Psoas muscle (tissue), 8 donors: ENCODE results near the gene RAC3. TPM values are rescaled to one million over a fixed set of nuclear protein-coding genes. Genes with fewer than 3 reads are reported as not detected.

Experiments
- ATAC-seq, 4 donors: fragments of 200-7000 bp; cut with Tn5 transposase; one replicate each; pipeline ENCODE4 v1.9.1; 2020; ENCODE audit warnings: moderate library complexity in 3 of 4, mild to moderate bottlenecking in 2 of 4
- DNase-seq, 2 donors: peaks; one replicate each; pipeline ENCODE4 v3.0.0-alpha.2; 2020
- H3K27ac ChIP-seq: fragments of 200-600 bp; one replicate; pipeline ENCODE4 v1.8.0; 2022
- H3K27me3 ChIP-seq, 3 donors: fragments of 200-600 bp in 1 of 3; one replicate each; pipeline versions ENCODE4 v1.6.1 to v1.8.0; 2013 to 2022; ENCODE audit warnings: low read length in 2 of 3, mild to moderate bottlenecking in 2 of 3, moderate library complexity in 1 of 3; ENCODE audit not compliant: insufficient read depth in 3 of 3
- H3K36me3 ChIP-seq, 2 donors: fragments of 200-600 bp in 1 of 2; one replicate each; pipeline versions ENCODE4 v1.6.1 to v1.8.0; 2013 to 2022; ENCODE audit warnings: low read depth in 1 of 2, mild to moderate bottlenecking in 1 of 2, moderate library complexity in 1 of 2; ENCODE audit not compliant: insufficient read depth in 1 of 2
- H3K4me1 ChIP-seq: fragments of 200-600 bp; one replicate; pipeline ENCODE4 v1.8.0; 2022
- H3K4me3 ChIP-seq: fragments of 200-600 bp; one replicate; pipeline ENCODE4 v1.8.0; 2022; ENCODE audit warnings: mild to moderate bottlenecking
- H3K9me3 ChIP-seq: fragments of 200-600 bp; one replicate; pipeline ENCODE4 v1.8.0; 2022
- WGBS, 3 donors: extraction: QIAGEN DNeasy Blood & Tissue Kit; methylation state at CpG; one replicate each; pipeline versions ENCODE4 v1.1.6 to v1.1.7; 2013; 5-methylcytosine and 5-hydroxymethylcytosine counted together
- intact Hi-C, 2 donors: fragments of 100-400 bp; cut with DNase I; formaldehyde crosslinking; loops; one replicate each; pipeline versions ENCODE4 v1.11.0 to v1.14.2; 2022
- polyA plus RNA-seq, 3 donors: library from polyadenylated mRNA; stranded (reverse); fragments of 200-250 nt; gene quantifications; one replicate each; pipeline ENCODE4 v1.2.3, GENCODE V29; 2013
- total RNA-seq, 4 donors: library from RNA; stranded (reverse); fragmentation: NEBNext Ultra II Directional in 2 of 4; extraction: Animal tissue kit (Norgen Biotek cat#: 25700) in 2 of 4; gene quantifications; one replicate each; pipeline versions ENCODE4 v1.2.1 to v1.2.4, GENCODE V29; 2021 to 2023
- TF ChIP-seq, protein P1 (sequence below): fragments of 200-600 bp; IDR thresholded peaks from one replicate; pipeline ENCODE4 v1.8.0; 2022; ENCODE audit warnings: antibody characterized with exemption
- donor health status: healthy with polysubstance abuse.
- donor health status: DM: no; HTN: no; CAD: no; lungs with moderate emphysema.
- donor health status: Bipolar disorder and iron deficiency.
- donor health status: healthy.
- donor health status: DM: yes; HTN: yes; CAD: no.
- donor health status: DM: no; HTN: no; CAD: no.
- donor health status: DM: no; HTN: no; CAD: no.
- donor health status: DM: yes; HTN: yes; CAD: no.

The RAC3 gene
- total and polyA plus RNA-seq, 7 donors, result 0.05 to 0.83 TPM; not detected in 5

DNA sequence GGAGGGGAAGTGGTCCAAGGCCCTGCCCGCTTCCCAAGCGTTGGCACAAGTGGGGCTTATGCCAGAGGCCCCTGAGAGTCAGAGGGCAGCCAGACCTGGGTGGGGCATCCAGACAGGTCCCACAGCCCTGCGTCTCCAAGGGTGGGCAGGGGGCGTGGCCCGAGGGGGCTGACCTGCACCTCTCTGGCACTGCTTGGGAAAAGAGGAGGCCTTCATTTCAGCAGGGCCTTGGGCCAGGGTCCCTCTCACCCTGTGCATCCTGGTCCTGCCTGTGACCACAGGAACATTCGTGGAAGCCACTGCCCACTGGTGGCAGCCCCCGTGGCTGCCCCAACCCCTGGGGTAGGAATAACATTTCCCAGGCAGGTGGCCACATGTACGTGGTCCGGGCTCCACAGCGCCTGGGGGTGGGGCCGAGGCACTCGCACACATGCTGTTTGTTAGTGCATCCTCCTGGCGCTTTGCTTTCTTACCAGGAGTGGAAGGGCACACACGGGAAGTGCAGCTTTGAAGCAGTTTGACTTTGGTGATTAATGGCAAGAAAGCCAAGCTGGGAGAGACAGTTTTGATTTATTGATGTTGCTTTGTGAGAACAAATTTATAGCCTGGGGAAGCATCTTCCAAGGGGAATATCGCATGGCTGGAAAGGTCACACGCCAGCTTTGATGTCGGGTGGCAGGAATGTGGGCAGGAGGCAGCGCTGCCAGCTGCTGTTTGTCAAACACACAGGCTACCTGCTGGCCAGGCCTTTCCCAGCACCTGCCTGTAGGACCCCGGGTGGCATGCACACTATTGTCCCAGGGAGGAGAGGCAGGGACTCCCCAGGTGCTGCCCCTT, 13.1 kb upstream of the RAC3 start:
- no peak for DNase-seq
- Histone ChIP-seq H3K4me3 (no peak overlapping the region), H3K27ac (peak overlapping the region; percentile 65), H3K4me1 (peaks cover 37% of the 10 kb centered on the region), H3K27me3 (no peaks in the 10 kb centered on the region), H3K9me3 (no peaks in the 10 kb centered on the region), H3K36me3 (peaks cover 0 to 3% of the 10 kb centered on the region in 2 donors)
- TF ChIP-seq, protein P1, sequence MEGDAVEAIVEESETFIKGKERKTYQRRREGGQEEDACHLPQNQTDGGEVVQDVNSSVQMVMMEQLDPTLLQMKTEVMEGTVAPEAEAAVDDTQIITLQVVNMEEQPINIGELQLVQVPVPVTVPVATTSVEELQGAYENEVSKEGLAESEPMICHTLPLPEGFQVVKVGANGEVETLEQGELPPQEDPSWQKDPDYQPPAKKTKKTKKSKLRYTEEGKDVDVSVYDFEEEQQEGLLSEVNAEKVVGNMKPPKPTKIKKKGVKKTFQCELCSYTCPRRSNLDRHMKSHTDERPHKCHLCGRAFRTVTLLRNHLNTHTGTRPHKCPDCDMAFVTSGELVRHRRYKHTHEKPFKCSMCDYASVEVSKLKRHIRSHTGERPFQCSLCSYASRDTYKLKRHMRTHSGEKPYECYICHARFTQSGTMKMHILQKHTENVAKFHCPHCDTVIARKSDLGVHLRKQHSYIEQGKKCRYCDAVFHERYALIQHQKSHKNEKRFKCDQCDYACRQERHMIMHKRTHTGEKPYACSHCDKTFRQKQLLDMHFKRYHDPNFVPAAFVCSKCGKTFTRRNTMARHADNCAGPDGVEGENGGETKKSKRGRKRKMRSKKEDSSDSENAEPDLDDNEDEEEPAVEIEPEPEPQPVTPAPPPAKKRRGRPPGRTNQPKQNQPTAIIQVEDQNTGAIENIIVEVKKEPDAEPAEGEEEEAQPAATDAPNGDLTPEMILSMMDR, result no peak
- intact Hi-C loops, result loop anchor here in 1 of 2 donors (5.0 kb wide), 1 partner anchor 41 kb away; the partner anchor contains the start of gene ASPSCR1
- WGBS, 3 donors, result 34 to 44% (median 41%) methylated on average over 19 of the region's 19 CpGs
- peak in 2 of 4 donors; percentile 5 to 27 for ATAC-seq

DNA sequence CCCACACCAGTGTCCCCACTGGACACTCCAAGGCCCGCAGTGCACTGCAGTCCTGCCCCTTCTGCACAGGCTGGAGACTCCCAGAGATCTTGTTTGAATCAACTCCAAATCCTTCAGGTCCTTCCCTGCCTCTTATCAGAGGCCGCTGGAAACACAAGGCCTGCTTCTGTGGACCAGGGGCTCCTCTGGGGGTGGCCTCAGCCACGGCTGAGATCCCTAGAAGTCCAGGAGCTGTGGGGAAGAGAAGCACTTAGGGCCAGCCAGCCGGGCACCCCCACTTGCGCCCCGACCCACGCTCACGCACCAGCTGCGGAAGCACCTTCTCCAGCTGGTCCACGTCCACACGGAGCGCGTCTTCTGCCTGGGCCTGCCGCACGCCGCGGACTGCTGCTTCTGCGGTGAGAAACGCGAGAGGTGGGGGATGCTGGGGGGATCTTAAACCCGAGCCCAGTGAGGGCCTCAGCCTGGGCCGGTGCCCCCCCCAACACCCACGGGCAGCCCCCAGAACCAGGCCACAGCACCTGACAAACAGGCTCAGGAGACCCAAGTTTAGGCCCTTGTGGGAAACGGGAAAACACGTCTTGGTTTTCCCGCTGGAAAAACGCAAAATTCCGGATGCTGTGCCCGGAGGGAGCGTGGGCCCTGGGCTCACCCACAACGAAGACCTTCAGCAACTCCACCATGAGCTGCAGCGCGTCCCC, 12.3 kb upstream of the RAC3 start:
- TF ChIP-seq, protein P1, result no peak
- H3K4me1 ChIP-seq, result peaks cover 44% of the 10 kb centered on the region
- no peaks in the 10 kb centered on the region for H3K9me3 ChIP-seq
- H3K36me3 ChIP-seq, result peaks cover 0 to 3% of the 10 kb centered on the region in 2 donors
- intact Hi-C loops, result loop anchor here in 1 of 2 donors (5.0 kb wide), 1 partner anchor 42 kb away; the partner anchor contains the start of gene ASPSCR1
- peak overlapping the region; percentile 65 for H3K27ac ChIP-seq
- 75 to 85% (median 79%) methylated on average over 31 to 33 of the region's 33 CpGs for WGBS, 3 donors
- H3K27me3 ChIP-seq, result no peaks in the 10 kb centered on the region
- DNase-seq, result no peak
- no peak for ATAC-seq
- H3K4me3 ChIP-seq, result no peak overlapping the region

DNA sequence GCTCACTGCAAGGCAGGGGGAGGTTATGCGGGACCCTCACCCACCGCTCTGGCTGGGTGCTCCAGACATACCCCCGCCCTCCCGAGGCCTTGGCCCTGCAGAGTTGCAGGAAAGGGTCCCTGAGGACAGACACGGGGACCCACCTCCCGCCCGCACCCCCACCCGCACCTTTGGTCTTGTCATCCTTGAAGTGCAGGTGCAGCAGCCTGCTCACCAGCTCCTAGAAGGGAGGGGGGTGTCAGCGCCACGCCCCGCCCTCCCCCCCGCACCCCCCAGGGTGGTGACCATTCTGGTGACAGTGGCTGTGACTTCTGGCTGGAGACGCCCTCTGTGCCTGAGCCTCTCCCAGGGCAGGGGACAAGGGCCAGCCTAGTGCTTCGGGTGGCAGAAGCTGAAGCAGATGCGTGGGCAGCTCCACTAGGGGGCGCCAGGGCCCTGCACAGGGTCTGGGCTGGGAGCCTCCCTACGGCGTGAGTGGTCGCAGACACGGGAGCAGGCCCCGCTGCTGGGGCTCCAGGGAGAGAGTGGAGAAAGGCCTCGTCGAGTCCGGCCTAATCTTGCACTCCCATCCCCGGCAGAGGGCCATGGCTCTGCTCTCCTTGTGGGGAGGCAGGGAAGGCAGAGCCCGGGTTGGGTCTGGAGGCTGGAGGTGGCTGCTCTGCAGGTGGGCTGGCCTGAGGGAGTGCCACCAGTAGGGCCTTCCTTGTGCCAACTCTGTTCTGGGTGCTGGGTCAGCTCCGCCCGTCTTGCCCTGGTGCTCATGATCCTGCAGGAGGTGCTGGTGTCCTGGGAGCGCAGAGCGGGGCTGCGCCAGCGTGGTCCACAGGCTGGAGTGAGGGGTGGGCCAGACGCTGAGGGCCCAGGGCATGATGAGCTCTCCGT, 11.5 kb upstream of the RAC3 start:
- TF ChIP-seq, protein P1, result peak; percentile 61
- intact Hi-C loops, result loop anchor here (2.0 to 5.0 kb wide), 3 partner anchors 43 to 151 kb away; partner anchors contain the start of gene ASPSCR1 (in 1 of the 2)
- H3K4me1 ChIP-seq, result peaks cover 48% of the 10 kb centered on the region
- ATAC-seq (peak in 2 of 4 donors; percentile 17 to 27), DNase-seq (peak; percentile 68 to 82)
- H3K27ac ChIP-seq, result no peak overlapping the region
- no peaks in the 10 kb centered on the region for H3K27me3 ChIP-seq
- WGBS, 3 donors, result 62 to 75% (median 63%) methylated on average over 32 to 34 of the region's 34 CpGs
- H3K4me3 ChIP-seq, result no peak overlapping the region
- H3K36me3 ChIP-seq, result peaks cover 0 to 3% of the 10 kb centered on the region in 2 donors
- no peaks in the 10 kb centered on the region for H3K9me3 ChIP-seq

DNA sequence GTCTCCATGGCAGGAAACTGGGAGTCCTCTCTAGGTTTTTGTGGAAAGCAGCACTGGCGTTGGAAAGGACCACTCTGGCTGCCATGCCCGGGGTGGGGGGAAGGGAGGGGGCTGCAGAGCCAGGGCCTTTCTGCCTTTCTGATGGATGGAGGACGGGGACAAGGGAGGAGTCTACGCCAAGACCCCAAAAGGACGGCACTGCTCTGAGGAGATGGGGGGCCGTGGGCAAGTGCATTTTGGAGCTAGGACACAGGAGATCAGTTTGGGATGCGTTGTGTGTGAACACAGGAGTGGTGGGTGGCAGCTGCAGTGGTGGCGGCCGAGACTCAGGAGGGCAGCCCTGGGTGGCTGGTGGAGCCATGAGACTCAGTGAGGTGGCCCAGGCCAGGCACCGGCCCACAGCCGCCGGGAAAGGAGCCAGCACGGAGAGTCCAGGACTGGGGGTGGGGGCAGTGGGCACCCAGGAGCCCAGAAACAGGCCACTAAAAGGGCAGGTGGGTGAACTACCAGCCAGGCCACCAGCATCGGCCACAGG, 10.8 kb upstream of the RAC3 start:
- intact Hi-C loops, result loop anchor here (1.0 to 2.0 kb wide), 3 partner anchors 61 to 152 kb away; no protein-coding TSS in a partner anchor
- no peak for ATAC-seq
- Histone ChIP-seq H3K27me3 (no peaks in the 10 kb centered on the region), H3K27ac (no peak overlapping the region), H3K4me3 (no peak overlapping the region), H3K4me1 (peaks cover 48% of the 10 kb centered on the region), H3K36me3 (peaks cover 0 to 3% of the 10 kb centered on the region in 2 donors), H3K9me3 (no peaks in the 10 kb centered on the region)
- WGBS, 3 donors, result 63 to 84% (median 67%) methylated on average over 14 of the region's 14 CpGs
- TF ChIP-seq, protein P1, result no peak
- DNase-seq, result no peak
